Epithelial cell of proximal tubule (primary cell): ENCODE results near the gene OST4. TPM values are rescaled to one million over a fixed set of nuclear protein-coding genes. Genes with fewer than 3 reads are reported as not detected.

ENCODE experiments used
- DNase-seq: peaks from one replicate; pipeline ENCODE4 v3.0.0-alpha.2; 2011; ENCODE audit warnings: low read depth
- H3K4me3 ChIP-seq: 2 replicates; pipeline ENCODE4 v1.5.1; 2011; ENCODE audit warnings: low read depth, mild to moderate bottlenecking, low read length
- total RNA-seq: library from RNA; depleted of rRNA; stranded (reverse); fragments of >200 nt; gene quantifications from 2 replicates; pipeline ENCODE4 v1.2.3, GENCODE V29; 2015
- TF ChIP-seq, protein P1 (sequence below): conservative IDR thresholded peaks from 2 replicates; pipeline ENCODE4 v1.5.1; 2012; ENCODE audit warnings: low read depth, mild to moderate bottlenecking, low read length

The OST4 gene
- total RNA-seq, 1 donor from 2014 or later, result 283 TPM

DNA sequence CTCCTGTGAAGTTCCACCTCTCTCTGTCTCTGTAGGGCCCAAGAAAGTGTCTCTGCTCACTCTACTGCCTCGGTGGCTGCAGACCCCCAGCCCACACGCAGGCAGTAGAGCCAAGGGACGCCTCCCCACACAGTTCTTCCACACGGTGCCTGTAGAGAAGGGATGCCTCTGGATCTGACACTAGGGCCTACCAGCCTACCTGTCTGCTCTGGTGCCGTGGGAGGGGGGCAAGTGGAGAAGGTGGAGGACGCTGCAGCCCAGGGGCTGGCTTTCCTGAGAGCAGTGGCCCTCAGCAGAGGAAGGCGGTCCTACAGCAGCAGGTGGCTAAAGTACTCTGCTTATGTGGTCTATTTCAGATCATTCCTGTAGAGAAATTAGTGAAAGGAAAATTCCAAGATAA lies 47.7 kb downstream of the OST4 start:
- H3K4me3 ChIP-seq, result no peak overlapping the region
- TF ChIP-seq, protein P1, sequence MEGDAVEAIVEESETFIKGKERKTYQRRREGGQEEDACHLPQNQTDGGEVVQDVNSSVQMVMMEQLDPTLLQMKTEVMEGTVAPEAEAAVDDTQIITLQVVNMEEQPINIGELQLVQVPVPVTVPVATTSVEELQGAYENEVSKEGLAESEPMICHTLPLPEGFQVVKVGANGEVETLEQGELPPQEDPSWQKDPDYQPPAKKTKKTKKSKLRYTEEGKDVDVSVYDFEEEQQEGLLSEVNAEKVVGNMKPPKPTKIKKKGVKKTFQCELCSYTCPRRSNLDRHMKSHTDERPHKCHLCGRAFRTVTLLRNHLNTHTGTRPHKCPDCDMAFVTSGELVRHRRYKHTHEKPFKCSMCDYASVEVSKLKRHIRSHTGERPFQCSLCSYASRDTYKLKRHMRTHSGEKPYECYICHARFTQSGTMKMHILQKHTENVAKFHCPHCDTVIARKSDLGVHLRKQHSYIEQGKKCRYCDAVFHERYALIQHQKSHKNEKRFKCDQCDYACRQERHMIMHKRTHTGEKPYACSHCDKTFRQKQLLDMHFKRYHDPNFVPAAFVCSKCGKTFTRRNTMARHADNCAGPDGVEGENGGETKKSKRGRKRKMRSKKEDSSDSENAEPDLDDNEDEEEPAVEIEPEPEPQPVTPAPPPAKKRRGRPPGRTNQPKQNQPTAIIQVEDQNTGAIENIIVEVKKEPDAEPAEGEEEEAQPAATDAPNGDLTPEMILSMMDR, result no peak
- no peak for DNase-seq

DNA sequence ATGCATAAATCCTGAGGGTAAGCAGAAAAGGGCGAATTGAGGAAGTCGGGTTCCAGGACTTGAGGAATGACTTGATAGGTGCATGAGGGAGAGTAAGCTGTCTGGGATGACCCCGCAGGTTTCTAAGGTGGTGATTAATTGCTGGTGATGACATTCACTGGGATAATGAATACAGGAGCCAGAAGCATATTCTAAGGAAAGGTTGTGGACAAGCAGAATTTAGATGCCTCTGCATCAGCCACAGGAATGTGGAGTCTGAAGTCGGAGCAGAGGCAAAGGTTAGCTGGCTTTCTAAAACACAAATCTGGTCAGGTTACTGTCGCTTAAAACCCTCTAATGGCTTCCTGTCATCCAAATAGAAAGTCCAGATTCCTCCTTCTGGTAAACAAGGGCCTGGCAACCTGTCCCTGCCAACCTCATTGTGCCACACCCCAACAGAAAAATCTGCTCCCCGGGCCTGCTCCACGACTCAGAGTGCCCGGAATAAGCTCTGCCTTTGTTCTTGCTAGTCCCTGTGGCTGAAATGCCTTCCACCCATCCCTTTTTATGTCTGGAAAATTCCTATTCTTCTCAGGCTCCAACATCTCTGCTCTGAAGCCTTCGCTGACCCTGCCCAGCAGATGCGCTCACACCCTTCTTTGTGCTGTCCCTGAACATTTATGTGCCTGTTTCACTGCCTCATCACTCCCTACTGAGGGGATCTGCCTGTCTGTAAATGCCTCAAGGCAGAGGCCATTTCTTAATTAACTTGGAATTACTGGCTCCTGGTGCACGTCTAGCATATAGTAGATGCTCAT lies 50.0 kb downstream of the OST4 start:
- TF ChIP-seq, protein P1, result no peak
- no peak overlapping the region for H3K4me3 ChIP-seq
- no peak for DNase-seq

Other genes with a start within 250 kb of the OST4 start
- gene DPYSL5, start 223.5 kb downstream of the OST4 start, total RNA-seq, result under 0.01 and 0.63 TPM in 2 replicates
- 0.72 and 1.6 TPM in 2 replicates for gene MAPRE3, start 101.0 kb downstream of the OST4 start, total RNA-seq
- gene TMEM214, start 38.7 kb downstream of the OST4 start, total RNA-seq, result 11.2 and 20.1 TPM in 2 replicates
- gene AGBL5, start 20.0 kb downstream of the OST4 start, total RNA-seq, result 17.0 and 21.8 TPM in 2 replicates
- 0.80 and 2.1 TPM in 2 replicates for gene EMILIN1, start 7.0 kb upstream of the OST4 start, total RNA-seq
- gene KHK, start 15.1 kb upstream of the OST4 start, total RNA-seq, result 5.5 and 6.1 TPM in 2 replicates
- gene CGREF1, start 47.5 kb upstream of the OST4 start, total RNA-seq, result 1.0 and 2.3 TPM in 2 replicates
- not detected in 2 replicates for gene ABHD1, start 52.2 kb upstream of the OST4 start, total RNA-seq
- 53.3 and 77.1 TPM in 2 replicates for gene PREB, start 63.0 kb upstream of the OST4 start, total RNA-seq
- gene PRR30, start 67.8 kb upstream of the OST4 start, total RNA-seq, result not detected in 2 replicates
- not detected in 2 replicates for gene TCF23, start 77.3 kb upstream of the OST4 start, total RNA-seq
- gene ATRAID, start 140.4 kb upstream of the OST4 start, total RNA-seq, result 90.3 and 143 TPM in 2 replicates
- gene SLC5A6, start 140.6 kb upstream of the OST4 start, total RNA-seq, result 51.5 and 90.9 TPM in 2 replicates
- gene CAD, start 145.7 kb upstream of the OST4 start, total RNA-seq, result 62.8 and 65.8 TPM in 2 replicates
- gene SLC30A3, start 191.4 kb upstream of the OST4 start, total RNA-seq, result 0.29 TPM in 1 of 2 replicates, not detected in the other
- gene DNAJC5G, start 203.8 kb upstream of the OST4 start, total RNA-seq, result not detected in 2 replicates
- 1.5 TPM in 1 of 2 replicates, not detected in the other for gene TRIM54, start 210.8 kb upstream of the OST4 start, total RNA-seq
- not detected in 2 replicates for gene UCN, start 236.8 kb upstream of the OST4 start, total RNA-seq